T-cell (primary cell): ENCODE measurements around the gene CDK5RAP2. TPM values are rescaled to one million over a fixed set of nuclear protein-coding genes. Genes with fewer than 3 reads are reported as not detected.
"Not testable (repeated sequence)": the region's sequence is repeated elsewhere in the genome, so short reads cannot be mapped to it uniquely, and the experiment has no call there.

Experiments used
- ATAC-seq, 4 experiments: fragments of 200-7000 bp in 3 of 4; fragments of 150-1000 bp in 1 of 4; cut with Tn5 transposase; replicated peaks in 1 of 4; 1 replicate in 3 of 4; 2 replicates in 1 of 4; pipeline ENCODE4 v1.10.0; 2021; ENCODE audit warnings: moderate library complexity in 3 of 4, mild to moderate bottlenecking in 2 of 4, moderate number of reproducible peaks in 1 of 4
- CTCF ChIA-PET, 2 donors: fragments of 300-600 bp; sonication (Branson Sonifier 250); formaldehyde crosslinking; loops; one replicate each; lab custom pipeline; 2022; ENCODE audit warnings: antibody characterized with exemption in 2 of 2; lab: Charles Lee
- POLR2A ChIA-PET, 2 donors: fragments of 300-600 bp; sonication (Branson Sonifier 250); formaldehyde crosslinking; loops; one replicate each; lab custom pipeline; 2022; ENCODE audit warnings: antibody characterized with exemption in 2 of 2; lab: Charles Lee
- DNase-seq, 35 experiments: peaks; one replicate each; pipeline versions ENCODE4 v3.0.0 to v3.0.0-alpha.2; 2013 to 2023
- H3K27ac ChIP-seq: one replicate; pipeline ENCODE4 v1.5.1; 2013; ENCODE audit warnings: low read length
- H3K27me3 ChIP-seq, 2 experiments: replicated peaks in 1 of 2; 1 replicate in 1 of 2; 2 replicates in 1 of 2; pipeline versions ENCODE4 v1.6.1 to v1.7.0; 2013; ENCODE audit warnings: low read length in 1 of 2, mixed read lengths in 1 of 2; ENCODE audit not compliant: control insufficient read depth in 2 of 2, insufficient read depth in 2 of 2; ENCODE audit errors: extremely low read depth in 1 of 2
- H3K36me3 ChIP-seq, 2 donors: 1 replicate in 1 of 2; 2 replicates in 1 of 2; pipeline versions ENCODE4 v1.6.1 to v1.7.0; 2013; ENCODE audit warnings: low read length in 1 of 2; ENCODE audit not compliant: control insufficient read depth in 2 of 2, insufficient read depth in 1 of 2; ENCODE audit errors: extremely low read depth in 1 of 2
- H3K4me1 ChIP-seq, 2 experiments: 1 replicate in 1 of 2; 2 replicates in 1 of 2; pipeline versions ENCODE4 v1.6.1 to v1.7.0; 2013; ENCODE audit warnings: low read length in 2 of 2, mixed read lengths in 1 of 2; ENCODE audit not compliant: insufficient read depth in 2 of 2, control insufficient read depth in 1 of 2; ENCODE audit errors: extremely low read depth in 1 of 2
- H3K4me3 ChIP-seq, 2 donors: 1 replicate in 1 of 2; 2 replicates in 1 of 2; pipeline versions ENCODE4 v1.5.1 to v1.7.0; 2013; ENCODE audit warnings: mild to moderate bottlenecking in 2 of 2, low read length in 1 of 2, moderate library complexity in 1 of 2; ENCODE audit not compliant: control insufficient read depth in 1 of 2; ENCODE audit errors: extremely low read depth in 1 of 2
- H3K9me3 ChIP-seq: 2 replicates; pipeline ENCODE4 v1.7.0; 2013
- H3K27ac Mint-ChIP-seq, 2 donors: one replicate each; pipeline ENCODE4 v1.8.0; 2020 to 2021; ENCODE audit warnings: mild to moderate bottlenecking in 2 of 2, mixed read lengths in 2 of 2
- H3K27me3 Mint-ChIP-seq, 2 donors: one replicate each; pipeline ENCODE4 v1.8.0; 2021 to 2022; ENCODE audit warnings: mixed read lengths in 2 of 2
- H3K36me3 Mint-ChIP-seq: one replicate; pipeline ENCODE4 v1.8.0; 2021; ENCODE audit warnings: mixed read lengths
- H3K4me1 Mint-ChIP-seq, 3 donors: one replicate each; pipeline ENCODE4 v1.8.0; 2020 to 2022; ENCODE audit warnings: mixed read lengths in 3 of 3, mild to moderate bottlenecking in 1 of 3
- H3K4me3 Mint-ChIP-seq, 3 donors: one replicate each; pipeline ENCODE4 v1.8.0; 2020 to 2022; ENCODE audit warnings: mild to moderate bottlenecking in 3 of 3, mixed read lengths in 3 of 3, moderate library complexity in 3 of 3
- H3K9me3 Mint-ChIP-seq, 3 donors: one replicate each; pipeline ENCODE4 v1.8.0; 2020 to 2022; ENCODE audit warnings: mixed read lengths in 3 of 3
- WGBS: methylation state at CpG from one replicate; pipeline ENCODE4 v1.1.5; 2013; ENCODE audit warnings: missing lambda C conversion rate; ENCODE audit not compliant: insufficient coverage; 5-methylcytosine and 5-hydroxymethylcytosine counted together
- total RNA-seq, 35 experiments: library from RNA in 6 of 35; stranded (reverse) in 6 of 35; fragments of 120-200 nt in 1 of 35; gene quantifications; one replicate each; pipeline versions ENCODE4 v1.2.1 to v1.2.4 and lab custom pipeline; 2013 to 2026

The CDK5RAP2 gene
- total RNA-seq, 5 donors from 2014 or later (not counting 1 experiment from before 2014, with no cell fraction given), result 66.3 to 79.8 (median 73.9) TPM

GRCh38 chr9:120515996-120516395 is 64.0 kb downstream of the CDK5RAP2 start:
- H3K4me3 Mint-ChIP-seq, result peak overlapping the region in 1 of 3 donors; percentile 21
- WGBS, result no CpG with 5 or more reads among the region's 4 CpGs
- peaks cover 19 to 62% of the 10 kb centered on the region in 2 donors for H3K36me3 ChIP-seq

GRCh38 chr9:120515481-120515880 is 64.5 kb downstream of the CDK5RAP2 start:
- no CpG with 5 or more reads among the region's 3 CpGs for WGBS
- POLR2A ChIA-PET, result not testable (repeated sequence)

More at GRCh38 chr9:120515996-120516395, 64.0 kb downstream of the CDK5RAP2 start:
- H3K4me1 ChIP-seq, H3K27me3 ChIP-seq, ATAC-seq, H3K27me3 Mint-ChIP-seq, H3K27ac Mint-ChIP-seq, POLR2A ChIA-PET, H3K9me3 ChIP-seq, H3K27ac ChIP-seq, H3K9me3 Mint-ChIP-seq, H3K4me3 ChIP-seq, CTCF ChIA-PET, DNase-seq: not testable (repeated sequence)
- H3K4me1 Mint-ChIP-seq, result peaks cover 0 to 10% (median 0%) of the 10 kb centered on the region in 3 donors
- H3K36me3 Mint-ChIP-seq, result peaks cover 76% of the 10 kb centered on the region

GRCh38 chr9:120514405-120514804 is 65.6 kb downstream of the CDK5RAP2 start:
- Mint-ChIP-seq H3K36me3 (peaks cover 84% of the 10 kb centered on the region), H3K27ac (no peak overlapping the region)

More at GRCh38 chr9:120515481-120515880, 64.5 kb downstream of the CDK5RAP2 start:
- DNase-seq, H3K27ac ChIP-seq, H3K4me1 Mint-ChIP-seq, H3K9me3 ChIP-seq, H3K4me3 Mint-ChIP-seq, H3K27ac Mint-ChIP-seq, H3K27me3 ChIP-seq, H3K4me1 ChIP-seq, CTCF ChIA-PET, ATAC-seq, H3K9me3 Mint-ChIP-seq, H3K27me3 Mint-ChIP-seq, H3K4me3 ChIP-seq: not testable (repeated sequence)
- peaks cover 20 to 64% of the 10 kb centered on the region in 2 donors for H3K36me3 ChIP-seq
- H3K36me3 Mint-ChIP-seq, result peaks cover 79% of the 10 kb centered on the region

GRCh38 chr9:120513825-120514396 is 66.1 kb downstream of the CDK5RAP2 start:
- DNase-seq, result no peak
- Mint-ChIP-seq H3K27me3 (no peaks in the 10 kb centered on the region), H3K36me3 (peaks cover 87% of the 10 kb centered on the region), H3K4me1 (peaks cover 0 to 7% (median 0%) of the 10 kb centered on the region in 3 donors), H3K27ac (no peak overlapping the region), H3K9me3 (no peaks in the 10 kb centered on the region), H3K4me3 (no peak overlapping the region)
- ChIA-PET CTCF (no interaction called here), POLR2A (interaction anchor here in 1 of 2 donors (0.6 kb wide), 1 partner anchor 258 kb away, joined by 3 read pairs; no protein-coding TSS in a partner anchor)
- no peaks in the 10 kb centered on the region for H3K4me1 ChIP-seq
- no peak overlapping the region for H3K4me3 ChIP-seq
- H3K27ac ChIP-seq, result no peak overlapping the region
- peaks cover 20 to 61% of the 10 kb centered on the region in 2 donors for H3K36me3 ChIP-seq
- no peak for ATAC-seq
- no peaks in the 10 kb centered on the region for H3K27me3 ChIP-seq
- WGBS, result 100% methylated on average over 3 of the region's 4 CpGs
- no peaks in the 10 kb centered on the region for H3K9me3 ChIP-seq

More at GRCh38 chr9:120514405-120514804, 65.6 kb downstream of the CDK5RAP2 start:
- Histone ChIP-seq H3K27ac (no peak overlapping the region), H3K9me3 (no peaks in the 10 kb centered on the region), H3K4me1 (no peaks in the 10 kb centered on the region), H3K27me3 (no peaks in the 10 kb centered on the region), H3K36me3 (peaks cover 20 to 62% of the 10 kb centered on the region in 2 donors), H3K4me3 (no peak overlapping the region)
- H3K27me3 Mint-ChIP-seq, result no peaks in the 10 kb centered on the region
- no peak for ATAC-seq
- no peak for DNase-seq
- CTCF ChIA-PET, result no interaction called here
- H3K9me3 Mint-ChIP-seq, result no peaks in the 10 kb centered on the region
- H3K4me3 Mint-ChIP-seq, result no peak overlapping the region
- WGBS, result 92% methylated on average over 2 of the region's 4 CpGs
- peaks cover 0 to 7% (median 0%) of the 10 kb centered on the region in 3 donors for H3K4me1 Mint-ChIP-seq
- POLR2A ChIA-PET, result no interaction called here

GRCh38 chr9:120510816-120511215 is 69.2 kb downstream of the CDK5RAP2 start:
- Histone ChIP-seq H3K4me1 (no peaks in the 10 kb centered on the region), H3K36me3 (peaks cover 22 to 55% of the 10 kb centered on the region in 2 donors), H3K27me3 (no peaks in the 10 kb centered on the region), H3K4me3 (no peak overlapping the region), H3K27ac (no peak overlapping the region), H3K9me3 (peaks cover 2% of the 10 kb centered on the region)
- ATAC-seq, result no peak
- H3K9me3 Mint-ChIP-seq, result peaks cover 0 to 13% (median 0%) of the 10 kb centered on the region in 3 donors
- ChIA-PET CTCF (interaction anchor here in 1 of 2 donors (1.0 kb wide), 1 partner anchor 33 kb away, joined by 3 read pairs; no protein-coding TSS in a partner anchor), POLR2A (no interaction called here)
- H3K27me3 Mint-ChIP-seq, result no peaks in the 10 kb centered on the region
- H3K27ac Mint-ChIP-seq, result no peak overlapping the region
- WGBS, result 100% methylated on average over 2 of the region's 3 CpGs
- no peak for DNase-seq
- peaks cover 87% of the 10 kb centered on the region for H3K36me3 Mint-ChIP-seq
- peaks cover 0 to 7% (median 0%) of the 10 kb centered on the region in 3 donors for H3K4me1 Mint-ChIP-seq
- H3K4me3 Mint-ChIP-seq, result no peak overlapping the region

GRCh38 chr9:120507936-120508510 is 71.9 kb downstream of the CDK5RAP2 start:
- Histone ChIP-seq H3K36me3 (peaks cover 14 to 47% of the 10 kb centered on the region in 2 donors), H3K27ac (no peak overlapping the region), H3K4me3 (no peak overlapping the region), H3K9me3 (peaks cover 2% of the 10 kb centered on the region), H3K27me3 (no peaks in the 10 kb centered on the region), H3K4me1 (no peaks in the 10 kb centered on the region)
- Mint-ChIP-seq H3K36me3 (peaks cover 88% of the 10 kb centered on the region), H3K4me3 (no peak overlapping the region), H3K4me1 (peaks cover 0 to 7% (median 6%) of the 10 kb centered on the region in 3 donors), H3K27me3 (no peaks in the 10 kb centered on the region), H3K9me3 (peaks cover 0 to 13% (median 0%) of the 10 kb centered on the region in 3 donors), H3K27ac (no peak overlapping the region)
- ATAC-seq, result no peak
- ChIA-PET POLR2A (no interaction called here), CTCF (no interaction called here)
- no peak for DNase-seq
- no CpG with 5 or more reads among the region's 3 CpGs for WGBS
